Left hindlimb (tissue), 1 donor: ENCODE data around the gene CRIP2.
A peak's percentile ranks its signal among the peaks of the same experiment; 100 is the strongest.

Experiments
- DNase-seq: peaks from one replicate; pipeline ENCODE4 v3.0.0-alpha.2; 2018

The CRIP2 gene

DNA sequence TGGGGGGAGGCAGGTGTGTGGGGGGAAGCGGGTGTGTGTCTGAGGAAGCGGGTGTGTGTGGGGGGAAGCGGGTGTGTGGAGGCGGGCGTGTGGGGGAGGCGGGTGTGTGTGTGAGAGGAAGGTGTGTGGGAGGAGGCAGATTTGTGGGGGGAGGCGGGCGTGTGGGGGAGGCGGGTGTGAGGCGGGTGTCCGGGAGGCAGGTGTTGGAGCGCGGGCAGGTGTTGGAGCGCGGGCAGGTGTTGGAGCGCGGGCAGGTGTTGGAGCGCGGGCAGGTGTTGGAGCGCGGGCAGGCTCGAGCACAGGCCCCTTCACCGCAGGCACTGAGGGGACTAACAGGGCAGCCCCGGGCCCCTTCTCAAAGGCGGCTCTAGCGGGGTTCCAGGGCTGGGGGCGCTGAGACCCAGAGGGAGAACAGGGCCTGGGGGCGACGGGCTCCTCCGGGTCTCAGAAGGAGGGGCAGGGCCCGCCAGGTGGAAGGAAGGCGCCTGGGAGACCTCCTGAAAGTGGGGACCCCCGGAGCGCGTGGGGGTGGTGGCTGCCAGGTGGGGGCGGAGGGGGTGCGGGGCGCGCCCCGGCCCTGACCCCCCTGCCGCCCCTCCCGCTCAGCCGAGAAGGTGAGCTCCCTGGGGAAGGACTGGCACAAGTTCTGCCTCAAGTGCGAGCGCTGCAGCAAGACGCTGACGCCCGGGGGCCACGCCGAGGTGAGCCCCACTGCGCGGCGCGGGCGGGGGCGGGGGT, 3.2 kb downstream of the CRIP2 start:
- DNase-seq = no peak

DNA sequence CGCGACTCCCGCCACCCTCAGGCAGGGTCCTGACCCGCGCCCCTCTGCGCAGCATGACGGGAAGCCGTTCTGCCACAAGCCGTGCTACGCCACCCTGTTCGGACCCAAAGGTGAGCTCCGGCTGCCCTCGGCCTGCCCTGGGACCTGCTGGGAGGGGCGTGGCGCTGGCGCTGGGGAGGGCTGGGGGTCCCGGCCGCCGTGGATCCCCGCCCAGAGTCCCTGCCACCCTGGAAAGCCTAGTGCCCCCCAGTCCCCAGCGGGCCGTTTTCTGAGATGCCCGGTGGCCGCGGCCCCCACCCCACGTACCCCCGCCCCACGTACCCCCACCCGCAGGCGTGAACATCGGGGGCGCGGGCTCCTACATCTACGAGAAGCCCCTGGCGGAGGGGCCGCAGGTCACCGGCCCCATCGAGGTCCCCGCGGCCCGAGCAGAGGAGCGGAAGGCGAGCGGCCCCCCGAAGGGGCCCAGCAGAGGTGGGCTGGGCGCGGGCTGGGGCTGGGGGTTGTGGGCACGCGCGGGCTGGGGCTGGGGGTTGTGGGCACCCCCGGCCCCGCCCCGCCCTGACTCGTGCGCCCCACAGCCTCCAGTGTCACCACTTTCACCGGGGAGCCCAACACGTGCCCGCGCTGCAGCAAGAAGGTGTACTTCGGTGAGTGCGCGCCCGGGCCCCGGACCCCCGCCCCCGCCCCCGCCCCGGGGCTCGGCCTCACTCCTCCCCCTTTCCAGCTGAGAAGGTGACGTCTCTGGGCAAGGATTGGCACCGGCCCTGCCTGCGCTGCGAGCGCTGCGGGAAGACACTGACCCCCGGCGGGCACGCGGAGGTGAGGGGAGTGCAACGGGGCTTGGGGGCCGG, 4.0 kb downstream of the CRIP2 start:
- DNase-seq = no peak

DNA sequence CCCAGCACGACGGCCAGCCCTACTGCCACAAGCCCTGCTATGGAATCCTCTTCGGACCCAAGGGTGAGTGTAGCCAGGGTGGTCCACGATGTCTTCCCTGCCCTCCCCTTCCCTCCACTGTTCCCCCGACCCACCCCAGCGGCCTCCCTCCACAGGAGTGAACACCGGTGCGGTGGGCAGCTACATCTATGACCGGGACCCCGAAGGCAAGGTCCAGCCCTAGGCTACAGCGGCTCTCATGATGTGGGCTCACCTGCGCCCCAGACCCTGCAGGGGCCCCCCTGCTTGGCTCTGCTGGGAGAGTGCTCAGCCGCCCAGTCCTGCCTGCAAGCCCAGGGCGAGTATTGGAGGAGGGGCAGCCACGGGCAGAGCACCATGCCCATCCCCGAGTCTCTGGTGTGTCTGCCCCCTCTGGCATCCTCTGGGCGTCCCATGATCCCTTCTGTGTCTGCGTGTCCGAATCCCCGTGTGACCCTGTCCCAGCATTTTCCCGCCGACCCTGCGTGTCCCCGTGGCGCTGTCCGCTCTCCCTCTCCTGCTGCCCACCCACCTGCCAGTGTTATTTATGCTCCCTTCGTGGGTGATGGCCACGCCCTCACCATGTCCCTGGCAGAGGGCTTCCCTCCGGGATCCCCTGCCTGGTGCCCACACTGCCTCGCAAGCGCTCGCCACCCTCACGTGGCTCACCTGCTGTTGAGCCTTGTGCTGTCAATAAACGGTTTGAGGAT, 5.0 kb downstream of the CRIP2 start:
- DNase-seq = no peak

DNA sequence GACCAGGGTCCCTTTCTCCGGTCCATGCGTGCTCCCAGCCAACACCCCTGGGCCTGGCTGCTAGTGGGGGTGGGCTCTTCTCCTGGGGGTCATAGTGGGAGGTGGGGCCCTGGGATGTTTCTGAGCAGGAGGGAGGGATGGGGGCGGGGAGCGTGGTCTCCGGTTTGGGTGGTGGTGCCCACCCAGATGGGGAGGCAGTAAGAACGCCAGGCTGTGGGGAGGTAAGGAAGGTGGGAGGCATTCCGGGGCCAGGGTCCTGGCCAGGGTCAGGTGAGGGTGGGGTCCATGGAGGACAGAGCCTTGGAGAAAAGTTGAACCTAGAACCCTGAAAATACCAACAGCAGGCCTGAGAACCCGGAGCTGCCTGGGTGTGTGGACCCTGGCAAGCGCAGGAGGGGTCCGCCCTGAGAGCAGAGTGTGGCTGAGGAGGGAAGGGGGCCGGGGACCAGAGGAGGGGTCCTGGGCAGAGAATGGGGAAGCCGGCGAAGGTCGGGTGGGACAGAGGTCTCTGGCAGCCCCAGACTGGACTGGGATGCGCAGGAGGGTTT, 5.7 kb downstream of the CRIP2 start:
- DNase-seq = no peak

DNA sequence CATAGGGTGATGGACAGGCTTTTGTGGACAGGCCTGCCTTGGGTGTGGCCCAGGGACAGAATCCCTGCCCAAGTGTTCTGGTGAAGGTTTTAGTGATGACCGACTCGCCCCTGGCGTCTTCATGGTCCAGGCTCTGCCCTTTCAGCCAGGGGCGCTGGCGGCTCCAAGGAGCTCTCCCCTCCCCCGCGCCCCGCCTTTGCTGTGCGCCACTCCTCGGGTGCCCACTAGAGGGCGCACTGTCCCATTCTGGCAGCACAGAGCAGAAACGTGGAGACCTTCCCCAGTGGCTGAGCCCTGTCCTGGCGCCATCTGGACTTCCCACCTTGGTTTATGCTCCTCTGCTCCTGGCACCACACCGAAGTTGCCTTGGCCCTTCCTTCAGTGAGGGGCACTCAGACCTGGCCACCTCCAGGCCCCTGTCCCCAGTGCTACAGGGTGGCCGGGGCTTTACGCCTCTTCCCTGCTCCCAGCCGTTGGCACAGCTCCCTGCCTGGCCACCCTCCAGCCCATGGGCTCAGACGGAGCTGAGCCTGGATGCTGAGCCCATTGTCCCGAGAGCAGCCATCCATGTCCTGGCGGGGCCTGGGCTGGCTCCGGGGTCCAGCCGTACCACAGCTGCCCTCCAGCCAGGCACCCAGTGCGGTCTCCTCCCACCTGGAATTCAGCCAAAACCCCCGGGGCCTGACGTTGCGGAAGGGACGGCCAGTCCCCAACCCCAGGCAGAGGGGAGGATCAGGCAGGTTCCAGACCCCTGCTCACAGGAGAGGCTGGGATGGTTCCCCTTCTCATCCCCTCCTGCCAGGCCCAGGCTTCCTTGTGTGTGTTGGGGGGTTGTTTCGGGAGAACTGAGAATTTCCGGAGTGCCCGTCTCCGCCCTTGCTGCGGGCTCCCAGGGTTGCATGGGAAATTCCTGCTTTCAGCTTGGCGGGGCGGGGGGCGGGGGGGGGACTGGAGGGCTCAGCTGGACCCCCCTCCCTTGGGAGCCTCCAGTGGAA, 6.5 kb downstream of the CRIP2 start:
- peak; percentile 95 for DNase-seq

DNA sequence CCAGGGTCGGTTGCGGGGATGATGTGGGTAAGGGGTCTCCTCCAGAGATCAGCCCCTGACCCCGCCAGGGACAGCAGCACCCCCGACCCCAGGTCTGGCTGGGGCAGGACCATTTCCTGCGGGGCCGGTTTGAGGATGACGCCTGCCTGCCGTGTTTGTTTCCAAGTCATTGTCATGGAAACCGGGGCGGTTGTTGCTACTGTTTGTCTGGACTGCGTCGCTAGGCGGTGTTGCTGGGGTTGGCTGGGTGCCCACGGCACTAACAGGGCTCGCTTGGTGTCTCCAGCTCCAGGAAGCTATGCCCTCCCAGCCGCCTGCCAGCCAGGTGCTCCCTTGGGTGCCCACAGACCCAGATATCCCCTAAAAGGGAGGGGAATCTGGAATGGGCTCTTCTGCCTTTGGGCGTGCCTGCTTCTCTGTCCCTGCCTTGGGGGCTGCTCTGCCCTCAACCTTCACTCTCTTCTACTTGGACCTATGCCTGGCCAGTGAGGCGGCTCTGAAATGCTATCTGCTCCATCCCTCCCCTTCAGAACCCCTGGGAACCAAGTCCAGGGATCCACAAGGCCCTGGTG, 7.4 kb downstream of the CRIP2 start:
- peak; percentile 96 for DNase-seq

DNA sequence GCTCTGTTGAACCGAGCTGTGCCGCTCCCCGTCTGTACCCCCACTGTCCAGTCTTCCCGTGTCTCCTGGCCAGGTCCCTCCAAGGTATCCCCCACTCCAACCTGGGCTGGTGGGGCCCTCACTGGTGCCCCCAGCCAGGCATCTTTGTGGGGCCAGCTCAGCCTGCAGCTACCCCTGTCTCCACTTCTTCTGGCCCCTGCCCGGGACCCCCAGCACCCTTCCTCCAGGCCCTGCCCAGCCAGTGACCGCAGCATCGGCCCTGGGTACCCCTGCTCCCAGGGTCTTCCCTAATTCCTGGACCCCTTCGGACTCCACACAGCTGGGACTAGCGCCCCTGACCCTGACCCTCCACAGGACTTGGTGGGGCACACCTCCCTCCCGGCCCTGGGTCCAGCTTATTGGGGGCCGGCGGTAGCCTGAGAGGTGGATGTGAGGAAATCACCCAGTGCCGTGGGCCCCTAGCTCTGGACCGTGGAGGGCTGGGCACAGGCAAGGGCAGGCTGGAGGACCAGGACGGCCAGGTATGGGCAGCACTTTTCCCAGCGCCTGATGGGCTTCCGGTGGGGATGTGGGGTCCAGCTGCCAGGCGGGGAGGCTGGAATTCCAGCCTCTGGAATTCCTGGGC, 8.0 kb downstream of the CRIP2 start:
- DNase-seq = no peak

DNA sequence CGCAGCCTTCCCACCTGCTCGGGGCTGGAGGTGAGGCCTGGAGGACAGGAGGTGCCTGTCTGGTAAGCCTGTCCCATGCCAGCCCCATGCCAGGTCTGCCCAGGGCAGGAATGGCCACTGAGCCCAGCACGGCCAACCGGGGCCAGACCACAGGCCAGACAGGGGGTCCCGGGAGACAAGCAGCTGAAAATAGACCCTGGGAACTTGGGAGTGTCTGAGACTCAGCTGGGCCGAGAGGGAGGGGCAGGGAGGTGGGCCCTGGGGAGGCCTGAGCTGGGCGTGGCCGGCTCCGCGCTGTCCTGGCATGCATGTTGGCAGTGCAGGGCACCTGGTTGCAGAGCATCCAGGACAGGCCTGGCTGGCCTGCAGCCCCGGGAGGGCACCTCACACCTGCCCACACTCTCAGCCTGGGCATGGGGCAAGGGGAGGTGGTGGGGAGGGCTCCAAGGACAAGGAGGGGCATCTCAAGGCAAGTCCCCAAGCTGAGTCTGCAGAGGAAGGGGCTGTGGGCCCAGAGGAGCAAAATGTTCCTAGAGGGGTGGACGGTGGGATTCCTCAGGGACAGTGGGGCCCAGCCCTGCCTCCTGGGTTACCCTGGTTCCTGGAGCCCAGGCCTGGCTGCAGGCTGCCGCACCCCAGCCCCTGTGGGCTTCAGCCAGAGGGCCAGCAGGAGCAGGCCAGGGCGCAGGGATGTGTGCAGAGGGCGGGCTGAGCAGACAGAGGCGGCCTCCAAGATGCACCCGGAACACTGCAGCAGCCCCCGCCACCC, 8.9 kb downstream of the CRIP2 start:
- peak; percentile 66 for DNase-seq

DNA sequence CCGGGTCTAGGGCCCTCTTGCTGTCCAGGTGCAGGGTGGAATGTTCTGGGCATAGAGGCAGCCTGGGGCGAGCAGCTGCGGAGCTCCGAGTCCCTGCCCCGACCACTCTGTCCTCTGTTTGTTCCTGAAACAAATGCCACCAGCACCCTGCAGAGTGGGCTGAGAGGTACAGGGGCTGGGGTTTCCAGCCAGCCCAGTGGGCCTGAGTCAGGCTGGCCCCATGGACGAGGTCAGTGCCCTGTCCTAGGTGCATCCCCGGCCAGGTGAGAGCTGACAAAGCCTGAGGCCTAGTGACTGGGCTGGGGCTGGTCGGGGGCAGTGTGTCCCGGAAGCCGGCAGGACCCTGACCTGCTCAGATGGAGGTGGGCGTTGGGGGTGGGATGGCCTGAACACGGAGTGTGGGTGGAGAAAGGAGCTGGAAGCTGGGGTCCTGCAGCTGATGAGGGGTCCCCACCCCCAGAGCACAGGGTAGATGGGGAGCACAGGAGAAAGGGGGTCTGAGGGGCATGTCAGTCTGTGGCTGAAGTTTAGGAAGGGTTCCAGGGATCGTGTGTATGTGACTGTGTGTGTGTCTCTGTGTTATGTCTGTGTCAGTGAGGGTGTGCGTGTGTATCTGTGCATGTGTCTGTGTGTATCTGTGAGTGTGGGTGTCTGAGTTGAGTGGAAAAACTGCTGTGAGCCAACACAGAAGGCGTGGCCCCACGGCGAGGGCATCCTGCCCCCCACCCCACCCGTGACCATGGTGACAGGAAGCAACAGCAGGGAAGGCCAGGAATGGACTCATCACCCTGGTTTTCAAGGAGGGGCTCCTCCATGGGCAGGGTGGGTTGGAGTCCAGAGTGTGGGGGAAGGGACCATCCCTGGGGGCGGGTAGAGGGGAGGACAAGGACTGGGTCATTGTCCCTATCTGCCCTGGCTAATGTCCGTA, 9.7 kb downstream of the CRIP2 start:
- DNase-seq = peak; percentile 73

DNA sequence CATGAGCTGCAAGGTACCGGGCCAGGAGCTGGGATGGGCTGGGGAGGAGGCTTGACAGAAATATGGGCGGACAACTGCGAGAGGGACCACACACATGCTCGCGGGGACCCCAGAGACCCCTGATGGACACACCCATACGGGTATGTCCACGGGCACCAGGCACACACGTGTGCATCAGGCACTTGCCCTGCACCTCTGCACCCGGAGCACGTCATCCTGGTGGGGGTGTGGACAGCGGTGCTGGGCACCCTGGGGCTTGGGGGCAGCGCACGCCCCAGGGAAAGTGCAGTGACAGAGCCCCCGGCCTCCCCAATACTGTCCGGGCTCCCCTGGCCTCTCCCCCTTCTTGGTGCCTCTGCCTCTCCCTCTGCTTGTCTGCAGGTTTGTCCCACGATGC, 10.4 kb downstream of the CRIP2 start:
- peak; percentile 32 for DNase-seq

DNA sequence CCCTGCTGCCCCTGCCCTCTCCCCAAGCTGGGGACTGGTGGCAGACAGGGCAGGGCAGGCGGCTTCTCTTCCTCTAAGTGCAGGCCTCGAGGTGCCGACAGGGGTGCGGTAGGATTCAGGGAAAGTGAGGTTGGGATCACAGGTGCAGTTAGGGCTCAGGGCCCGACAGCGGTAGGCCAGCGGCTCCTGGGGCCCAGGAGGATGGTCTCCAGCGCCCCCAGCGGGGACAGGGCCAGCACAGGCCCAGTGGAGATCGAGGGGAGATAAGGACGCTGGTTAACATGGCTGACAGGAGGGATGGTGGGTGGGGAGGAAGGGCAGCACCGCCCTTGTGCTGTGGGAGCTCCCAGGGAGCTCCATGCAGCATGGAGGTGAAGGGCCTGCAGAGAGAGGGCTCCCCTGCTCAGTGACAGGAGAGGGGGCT, 11.1 kb downstream of the CRIP2 start:
- peak; percentile 54 for DNase-seq

DNA sequence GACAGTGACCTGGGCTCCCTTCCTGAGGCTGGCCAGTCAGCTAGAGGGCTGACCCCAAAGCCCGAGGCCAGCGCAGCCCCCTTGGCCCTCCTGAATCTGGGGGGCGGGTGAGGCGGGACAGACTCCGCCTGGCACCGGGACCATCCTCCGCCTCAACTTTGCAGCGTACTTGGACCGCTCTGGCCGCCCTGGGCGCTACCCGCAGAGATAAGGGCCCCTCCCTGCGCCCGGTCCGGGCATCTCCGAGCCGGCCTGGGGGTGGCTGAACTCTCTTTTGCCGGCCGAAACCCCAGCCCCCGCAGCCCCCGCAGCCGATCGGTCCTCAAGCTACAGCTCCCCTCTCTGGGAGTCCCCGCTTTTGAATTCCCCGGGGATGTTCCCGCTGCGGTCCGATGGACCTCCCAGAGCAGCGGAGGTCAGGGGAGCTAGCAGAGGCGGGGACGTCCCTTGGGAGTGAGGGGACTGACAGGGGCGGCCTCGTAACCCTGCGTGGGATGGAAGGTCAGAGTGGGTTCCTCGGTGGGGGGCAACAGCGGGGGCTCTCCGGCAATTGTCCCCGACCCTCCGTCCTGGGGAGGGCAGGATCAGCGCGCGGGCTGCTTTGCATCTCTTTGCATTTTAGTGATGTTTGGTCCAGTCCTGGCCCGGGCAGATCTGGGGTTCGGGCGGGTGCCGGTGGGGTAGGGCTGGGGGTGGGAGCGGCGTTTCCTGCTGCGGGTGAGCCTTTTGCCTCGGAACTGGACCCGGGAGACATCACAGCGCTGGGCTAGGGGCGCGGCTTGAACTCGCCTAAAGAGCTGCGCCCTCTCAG, 11.7 kb downstream of the CRIP2 start, which contains the start of gene CRIP1:
CRIP1 (plus strand) TSS at position 724 of the 811 bp plus-strand sequence. CDS start 374 bp downstream, outside the sequence.
- peak; percentile 62 for DNase-seq

DNA sequence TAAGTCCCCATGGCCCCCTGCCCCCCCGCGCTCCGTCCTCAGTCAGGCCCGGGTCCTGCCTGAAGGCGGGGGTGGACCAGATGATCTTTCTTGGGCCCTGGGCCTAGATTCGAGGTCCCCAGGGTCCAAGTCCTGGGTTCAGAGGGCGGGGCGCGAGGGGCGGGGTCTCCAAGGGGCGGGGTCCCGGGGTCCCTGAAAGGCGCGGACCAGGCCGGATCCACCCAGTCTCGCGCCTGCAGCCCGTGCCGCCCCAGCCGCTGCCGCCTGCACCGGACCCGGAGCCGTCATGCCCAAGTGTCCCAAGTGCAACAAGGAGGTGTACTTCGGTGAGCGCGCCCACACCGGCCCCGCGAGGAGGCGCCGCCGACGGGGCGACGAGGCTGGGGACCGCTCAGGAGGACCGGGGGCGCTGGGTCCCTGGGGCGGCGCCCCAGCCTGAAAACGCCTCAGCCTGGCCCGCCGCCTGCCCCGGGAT, 12.4 kb downstream of the CRIP2 start:
- peak; percentile 70 for DNase-seq

DNA sequence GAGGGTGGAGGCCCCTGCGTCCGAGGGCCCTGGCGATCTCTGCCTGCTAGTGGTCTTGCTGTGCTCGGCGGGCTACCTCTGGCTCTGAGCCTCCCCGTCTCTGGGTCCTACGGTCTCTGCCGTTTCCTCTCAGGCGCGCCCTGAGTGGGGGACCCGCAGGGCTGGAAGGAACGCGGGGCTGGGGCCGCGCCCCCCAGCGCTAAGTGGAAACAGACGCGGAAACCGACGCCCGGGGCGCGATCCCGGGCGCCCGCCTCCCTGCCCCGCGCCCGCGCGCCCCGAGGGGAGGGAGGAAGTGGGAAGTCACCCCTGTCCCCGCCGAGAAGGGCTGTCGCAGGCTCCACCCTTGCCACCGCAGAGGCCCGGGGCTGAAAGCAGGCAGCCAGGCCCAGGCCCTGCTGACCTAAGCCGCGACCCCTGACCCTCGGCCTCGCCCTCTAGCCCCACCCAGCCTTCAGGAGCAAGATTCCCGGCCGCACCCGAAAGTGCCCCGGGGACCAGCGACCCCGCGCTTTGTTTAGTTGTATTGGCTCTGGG, 12.9 kb downstream of the CRIP2 start:
- peak; percentile 65 for DNase-seq

DNA sequence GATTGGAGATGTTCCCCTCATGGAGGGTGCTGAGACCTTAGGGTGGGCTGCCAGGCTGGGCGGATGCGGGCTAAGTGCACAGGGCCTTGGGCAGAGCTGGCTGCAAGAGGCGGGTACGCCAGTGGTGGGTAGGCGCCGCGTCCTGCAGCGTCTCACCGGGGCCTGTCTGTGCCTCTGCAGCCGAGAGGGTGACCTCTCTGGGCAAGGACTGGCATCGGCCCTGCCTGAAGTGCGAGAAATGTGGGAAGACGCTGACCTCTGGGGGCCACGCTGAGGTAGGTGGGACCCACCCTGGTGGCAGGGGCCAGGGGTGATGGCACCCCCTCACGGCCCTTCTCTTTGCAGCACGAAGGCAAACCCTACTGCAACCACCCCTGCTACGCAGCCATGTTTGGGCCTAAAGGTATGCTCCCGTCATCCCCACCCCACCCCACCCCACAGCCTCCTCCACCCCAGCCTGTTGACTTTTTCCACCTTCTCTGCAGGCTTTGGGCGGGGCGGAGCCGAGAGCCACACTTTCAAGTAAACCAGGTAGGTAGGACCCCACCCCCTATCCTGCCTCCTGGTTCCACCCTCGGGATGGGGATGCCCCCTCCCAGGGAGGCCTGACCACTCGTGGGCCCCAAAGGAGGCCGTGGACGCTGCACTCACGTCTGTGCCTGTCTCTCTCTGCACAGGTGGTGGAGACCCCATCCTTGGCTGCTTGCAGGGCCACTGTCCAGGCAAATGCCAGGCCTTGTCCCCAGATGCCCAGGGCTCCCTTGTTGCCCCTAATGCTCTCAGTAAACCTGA, 13.6 kb downstream of the CRIP2 start:
- DNase-seq = peak; percentile 54

DNA sequence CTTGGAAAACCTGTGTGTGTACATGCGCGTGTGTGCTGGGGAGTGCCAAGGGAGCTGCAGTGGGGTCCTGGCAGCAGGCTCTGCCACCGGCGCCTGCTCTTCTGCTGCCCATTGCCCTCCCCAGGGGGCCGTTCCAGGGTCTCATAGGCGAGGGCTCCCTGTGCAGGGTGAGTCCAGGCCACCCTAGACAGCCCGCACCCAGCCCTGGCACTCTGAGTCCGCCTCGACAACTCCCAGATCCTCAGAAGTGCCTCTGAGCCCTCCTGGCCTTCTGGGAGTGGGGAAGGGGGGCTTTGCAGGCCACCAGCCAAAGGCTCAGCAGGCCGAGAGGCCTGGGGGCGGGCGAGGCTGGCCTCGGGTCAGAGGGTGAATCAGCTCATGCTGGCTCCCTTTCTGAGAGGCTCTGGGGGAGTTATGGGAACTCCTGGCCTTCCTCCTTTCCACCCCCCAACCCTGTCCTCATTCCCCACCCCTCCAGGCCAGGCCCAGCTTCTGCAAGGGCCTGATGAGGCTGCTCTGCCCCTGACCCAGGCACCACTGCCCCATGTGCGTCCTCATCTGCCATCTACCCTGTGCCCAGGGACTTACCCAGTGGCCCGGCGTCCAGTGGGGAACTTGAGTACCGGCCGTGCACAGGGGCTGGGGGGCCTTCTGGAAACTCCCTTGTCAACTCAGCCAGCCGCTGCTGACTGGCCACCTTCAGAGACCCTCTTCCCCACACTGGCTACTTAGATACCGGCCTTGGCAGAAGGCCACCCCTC, 14.3 kb downstream of the CRIP2 start:
- DNase-seq = peak; percentile 47
